GM21367 (cell line): Measurements from ENCODE around the gene ARRDC3.
"Not testable (repeated sequence)": the region's sequence is repeated elsewhere in the genome, so short reads cannot be mapped to it uniquely, and the experiment has no call there.

ENCODE experiments used
- ATAC-seq: cut with Tn5 transposase; IDR thresholded peaks from one replicate; pipeline ENCODE4 v1.9.1; 2021; ENCODE audit not compliant: unreplicated experiment

The ARRDC3 gene

GRCh38 chr5:91361055-91361701 lies 21.9 kb downstream of the ARRDC3 start:
- peak; percentile 73 for ATAC-seq

GRCh38 chr5:91359962-91360609 lies 23.0 kb downstream of the ARRDC3 start:
- ATAC-seq = no peak

- ATAC-seq = no peak
Observed at GRCh38 chr5:91357806-91358205, 25.3 kb downstream of the ARRDC3 start.

GRCh38 chr5:91357012-91357634 lies 26.0 kb downstream of the ARRDC3 start:
- ATAC-seq = no peak

GRCh38 chr5:91354867-91355266 lies 28.2 kb downstream of the ARRDC3 start:
- ATAC-seq = not testable (repeated sequence)

GRCh38 chr5:91352831-91353695 lies 30.1 kb downstream of the ARRDC3 start:
- ATAC-seq = no peak

- no peak for ATAC-seq
Observed at GRCh38 chr5:91345461-91345860, 37.7 kb downstream of the ARRDC3 start.

- ATAC-seq = not testable (repeated sequence)
Observed at GRCh38 chr5:91344661-91345200, 38.4 kb downstream of the ARRDC3 start.

- no peak for ATAC-seq
Observed at GRCh38 chr5:91343916-91344315, 39.2 kb downstream of the ARRDC3 start.

GRCh38 chr5:91342931-91343330 lies 40.2 kb downstream of the ARRDC3 start:
- not testable (repeated sequence) for ATAC-seq

GRCh38 chr5:91341154-91341553 lies 42.0 kb downstream of the ARRDC3 start:
- ATAC-seq = no peak

GRCh38 chr5:91340532-91340931 lies 42.6 kb downstream of the ARRDC3 start:
- no peak for ATAC-seq

- no peak for ATAC-seq
Observed at GRCh38 chr5:91339063-91339705, 43.9 kb downstream of the ARRDC3 start.

- peak; percentile 84 for ATAC-seq
Observed at GRCh38 chr5:91332267-91333045, 50.7 kb downstream of the ARRDC3 start.

GRCh38 chr5:91331705-91332104 lies 51.4 kb downstream of the ARRDC3 start:
- ATAC-seq = no peak

GRCh38 chr5:91329283-91329682 lies 53.8 kb downstream of the ARRDC3 start:
- no peak for ATAC-seq

GRCh38 chr5:91328743-91329142 lies 54.4 kb downstream of the ARRDC3 start:
- ATAC-seq = no peak

GRCh38 chr5:91322981-91323380 lies 60.1 kb downstream of the ARRDC3 start:
- ATAC-seq = not testable (repeated sequence)

GRCh38 chr5:91319667-91320066 lies 63.5 kb downstream of the ARRDC3 start:
- no peak for ATAC-seq

GRCh38 chr5:91318724-91319123 lies 64.4 kb downstream of the ARRDC3 start:
- ATAC-seq = no peak
